Stimulated activated CD8-positive, alpha-beta memory T cell treated with anti-CD3 and anti-CD28 coated beads, Interleukin-7, amount 100 ng/mL, for 4 hours (primary cell): Measurements from ENCODE around the gene TXNDC15.

Source experiments
- DNase-seq, 2 donors: peaks; one replicate each; pipeline ENCODE4 v3.0.0-alpha.2; 2020; ENCODE audit warnings: low read depth in 2 of 2

Gene TXNDC15

DNA sequence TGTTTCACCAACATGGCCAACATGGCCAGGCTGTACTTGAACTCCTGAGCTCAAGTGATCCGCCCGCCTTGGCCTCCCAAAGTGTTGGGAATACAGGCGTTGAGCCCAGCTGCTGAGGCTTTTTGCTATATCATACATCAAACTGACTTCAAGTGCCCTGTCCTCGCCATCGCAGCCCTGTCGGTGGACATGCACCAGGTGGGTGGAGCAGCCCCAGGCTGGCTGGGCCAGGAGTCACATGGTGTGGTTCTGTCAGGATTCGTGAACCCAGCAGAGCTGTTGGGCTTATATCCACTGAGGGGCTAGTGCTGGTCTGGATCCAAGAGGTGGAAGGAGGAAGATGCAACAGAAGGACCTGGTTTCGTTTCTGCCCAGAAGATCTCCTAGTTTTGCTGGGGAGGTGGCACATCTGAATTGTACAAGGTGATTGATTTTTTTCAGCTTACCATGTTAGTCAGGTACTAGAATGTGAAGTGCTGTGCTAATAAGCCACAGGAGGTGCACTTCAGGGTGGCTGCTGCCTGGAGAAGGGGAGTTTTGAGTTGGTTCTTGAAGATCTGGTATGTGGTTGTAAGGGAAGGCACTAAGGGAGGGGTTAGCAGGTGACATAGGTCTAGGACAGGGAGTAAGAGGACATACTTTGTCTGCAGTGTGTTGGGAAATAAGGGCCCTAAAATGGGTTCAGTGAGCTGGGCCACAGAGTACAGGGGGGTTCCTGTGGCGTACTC lies 46.8 kb downstream of the TXNDC15 start:
- DNase-seq = no peak

DNA sequence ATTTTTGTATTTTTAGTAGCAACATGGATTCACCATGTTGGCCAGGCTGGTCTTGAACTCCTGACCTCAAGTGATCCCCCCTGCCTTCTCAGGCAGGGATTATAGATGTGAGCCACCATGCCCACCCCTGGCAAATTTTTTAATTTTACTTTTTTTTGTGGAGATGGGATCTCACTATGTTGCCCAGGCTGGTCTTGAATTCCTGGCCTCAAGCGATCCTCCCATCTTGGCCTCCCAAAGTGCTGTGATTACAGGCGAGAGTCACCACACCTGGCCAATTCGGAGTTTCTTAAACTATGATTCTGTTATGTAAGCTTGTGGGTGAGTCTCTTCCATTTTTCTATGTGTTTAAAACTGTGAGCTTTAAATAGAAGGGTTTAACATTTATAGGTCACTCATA lies 58.3 kb downstream of the TXNDC15 start:
- no peak for DNase-seq

DNA sequence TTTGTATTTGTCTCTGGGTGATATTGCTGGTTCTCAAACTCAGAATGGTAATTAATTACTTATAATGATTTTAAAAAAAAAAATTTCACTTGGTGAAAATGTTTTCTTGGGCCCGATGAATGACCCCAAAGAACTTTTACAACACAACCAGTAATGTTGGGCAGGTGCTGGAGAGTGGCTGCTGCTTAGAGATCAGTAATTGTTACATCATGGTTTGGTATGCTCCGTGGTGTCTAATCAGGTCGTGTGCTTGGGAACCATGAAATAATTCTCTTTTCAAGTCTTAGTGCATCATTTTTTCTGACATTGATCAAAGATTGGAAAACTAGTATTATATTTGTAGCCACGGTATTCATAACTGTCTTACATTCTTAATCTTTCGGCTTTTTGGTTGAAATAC lies 60.0 kb downstream of the TXNDC15 start:
- no peak for DNase-seq

DNA sequence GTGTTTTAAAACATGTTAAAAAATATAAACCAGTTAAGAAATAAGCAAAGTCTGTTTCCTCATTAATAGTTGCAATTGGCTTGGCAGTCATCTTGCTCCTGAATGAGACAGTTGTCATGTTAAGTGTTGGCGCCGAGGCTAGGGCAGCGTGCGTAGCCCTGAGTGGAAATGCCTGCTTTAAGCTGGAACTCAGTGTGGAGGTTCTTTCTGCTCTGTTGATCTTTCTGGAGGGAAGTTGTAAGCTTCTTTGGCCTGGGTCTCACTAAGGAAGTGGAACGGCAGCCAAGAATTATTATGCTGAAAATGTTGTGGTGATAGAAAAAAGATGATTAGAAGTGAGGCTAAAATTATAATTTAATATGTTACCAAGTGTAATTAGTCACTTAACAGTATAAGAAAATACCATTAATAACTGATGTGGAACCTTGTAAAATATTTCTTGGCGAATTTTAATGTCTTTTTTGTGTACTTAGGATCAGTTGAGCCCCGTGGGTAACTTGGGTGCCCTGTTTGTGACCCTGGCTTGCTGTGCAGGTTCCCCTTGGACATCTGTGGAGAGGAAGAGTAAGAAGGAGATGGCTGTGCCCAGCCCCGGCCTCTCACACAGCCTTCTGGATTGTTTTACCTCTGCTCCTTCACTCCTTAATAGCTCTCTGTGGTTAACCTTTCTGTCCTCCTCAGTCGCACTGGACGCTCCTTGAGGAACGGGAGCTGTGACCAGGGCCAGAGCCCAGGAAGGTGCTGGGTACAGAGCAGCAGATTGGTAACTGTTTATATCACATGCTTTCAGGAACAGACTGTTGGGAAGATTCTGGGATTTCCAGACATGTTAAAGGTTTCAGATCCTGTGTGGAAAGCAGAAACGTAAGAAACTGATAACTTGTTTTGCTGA lies 61.8 kb downstream of the TXNDC15 start:
- no peak for DNase-seq

DNA sequence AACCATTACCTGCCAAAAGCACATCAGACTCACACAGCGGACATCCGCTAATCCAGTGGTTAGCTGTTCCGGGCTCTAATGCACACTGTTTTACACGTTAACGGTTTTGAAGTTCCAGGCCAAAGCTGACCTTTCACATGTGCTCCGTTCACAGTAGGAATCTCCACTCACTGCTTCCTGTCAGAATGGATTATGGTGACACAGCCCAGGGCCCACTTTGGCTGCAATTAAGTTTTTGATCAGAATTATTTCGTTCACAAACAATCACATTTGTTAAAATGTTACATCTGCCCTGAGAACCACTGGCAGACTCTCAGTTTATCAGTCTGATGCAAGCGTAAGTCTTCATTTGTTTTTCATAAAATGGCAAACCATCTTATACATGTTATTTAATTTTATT lies 63.4 kb downstream of the TXNDC15 start:
- no peak for DNase-seq

DNA sequence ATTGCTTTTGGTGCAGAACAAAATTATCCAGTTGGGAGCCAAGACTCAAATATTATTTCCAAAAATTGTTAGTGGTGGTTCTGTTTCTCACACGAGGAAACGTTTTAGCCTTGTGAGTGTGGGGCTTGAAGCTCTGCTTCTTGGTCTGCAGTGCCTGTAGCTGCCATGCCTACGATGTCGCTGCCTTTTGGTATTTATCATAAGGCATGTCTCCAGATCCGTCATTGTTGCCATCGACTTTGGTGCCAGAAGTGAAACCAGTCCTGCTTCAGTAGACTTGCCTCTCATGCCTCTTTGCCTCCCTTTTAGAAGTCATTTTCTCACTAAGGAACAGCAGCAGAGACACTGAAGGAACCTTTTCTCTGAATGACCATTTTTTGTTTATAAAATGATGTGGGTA lies 63.9 kb downstream of the TXNDC15 start:
- DNase-seq = no peak

DNA sequence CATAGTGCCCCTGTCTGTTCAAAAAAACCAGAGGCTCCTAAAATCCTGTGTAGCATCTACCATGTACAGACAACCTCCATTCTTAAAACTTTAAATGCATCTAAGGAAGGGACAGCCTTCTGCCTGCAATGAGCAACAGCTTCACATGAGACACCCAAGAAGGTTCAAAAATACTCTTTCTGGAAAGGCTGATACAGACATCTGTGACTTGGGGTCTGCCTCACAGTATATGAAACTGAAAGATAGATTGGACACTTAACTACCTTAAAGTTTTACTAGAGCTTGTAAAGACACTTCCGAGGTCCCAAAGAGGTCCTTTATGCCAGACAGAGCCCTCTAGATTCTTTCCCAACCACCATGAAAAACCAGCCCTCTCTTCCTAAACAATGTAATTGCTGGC lies 65.3 kb downstream of the TXNDC15 start:
- DNase-seq = no peak

DNA sequence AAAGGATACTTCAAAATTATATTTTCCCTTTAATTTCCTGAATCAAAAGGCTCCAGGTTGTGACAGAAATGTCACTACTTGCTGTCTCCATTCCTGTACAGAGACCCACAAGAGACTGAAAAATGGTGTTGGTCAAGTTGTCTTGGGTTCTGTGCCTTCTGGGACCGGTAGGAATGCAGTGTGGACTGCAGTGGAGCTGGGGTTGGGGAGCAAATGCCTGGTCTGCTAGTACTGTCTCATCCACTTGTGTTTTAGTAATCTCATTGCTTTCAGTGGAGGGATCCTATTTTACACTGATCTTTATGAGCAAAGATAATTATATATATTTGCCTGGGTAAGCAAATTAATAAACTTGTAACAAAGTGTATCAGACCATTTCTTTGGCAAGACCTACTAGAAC lies 69.4 kb downstream of the TXNDC15 start:
- DNase-seq = no peak

DNA sequence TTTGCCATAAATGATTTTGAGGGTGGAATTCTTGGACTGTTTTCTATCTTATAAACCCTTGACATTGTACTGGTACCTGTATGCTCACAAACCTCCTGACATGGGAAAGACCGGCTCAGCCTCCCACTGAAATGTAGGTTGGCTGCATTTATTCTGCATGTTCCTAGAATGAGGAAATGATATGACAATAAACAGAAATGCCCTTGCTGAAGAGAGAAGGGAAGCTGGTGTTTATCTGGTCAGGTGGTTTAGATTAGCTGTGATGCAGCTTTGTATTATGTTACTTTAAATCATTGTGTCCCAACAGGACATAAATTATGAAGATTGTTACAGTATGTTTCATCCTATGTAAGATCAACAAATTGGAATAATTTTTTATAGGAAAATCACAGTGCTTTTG lies 70.5 kb downstream of the TXNDC15 start:
- DNase-seq = no peak

DNA sequence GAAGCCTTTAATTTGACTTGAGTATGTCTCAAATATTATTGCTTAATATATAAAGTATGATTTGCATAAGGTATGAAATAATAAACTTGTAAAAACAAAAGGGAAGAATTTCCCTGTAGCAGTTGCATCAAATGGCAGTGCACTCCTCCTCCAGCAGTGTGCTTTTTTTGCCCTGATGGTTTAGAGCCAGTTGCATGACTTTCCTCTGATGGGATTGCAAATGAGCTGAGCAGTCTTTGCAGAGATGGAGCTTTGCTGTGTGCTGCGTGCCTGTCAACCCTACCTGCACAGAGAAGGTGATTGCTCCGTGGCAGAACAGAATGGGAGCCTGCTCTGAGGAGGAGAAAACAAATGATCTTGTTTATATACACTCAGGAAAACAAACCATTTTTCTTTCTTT lies 70.9 kb downstream of the TXNDC15 start:
- DNase-seq = no peak

DNA sequence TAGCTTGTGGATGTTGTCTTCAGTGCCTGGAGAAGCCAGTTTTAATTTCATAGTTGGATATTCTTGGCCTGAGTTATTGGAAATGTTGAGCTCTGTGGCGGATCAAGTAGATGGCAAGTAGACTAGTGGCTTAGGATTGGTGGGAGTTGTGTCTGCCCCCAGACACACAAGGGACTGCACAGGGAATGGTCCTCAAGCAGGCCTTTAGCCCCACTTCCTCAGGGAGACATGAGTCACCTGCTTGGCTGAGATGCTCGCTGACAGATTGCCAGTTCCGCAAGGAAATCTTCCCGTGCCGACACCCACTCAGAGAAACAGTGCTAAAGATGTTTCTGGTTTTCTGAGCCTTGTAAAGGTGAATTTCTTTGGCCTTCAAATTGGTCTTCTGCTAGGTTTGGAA lies 74.7 kb downstream of the TXNDC15 start:
- DNase-seq = no peak

DNA sequence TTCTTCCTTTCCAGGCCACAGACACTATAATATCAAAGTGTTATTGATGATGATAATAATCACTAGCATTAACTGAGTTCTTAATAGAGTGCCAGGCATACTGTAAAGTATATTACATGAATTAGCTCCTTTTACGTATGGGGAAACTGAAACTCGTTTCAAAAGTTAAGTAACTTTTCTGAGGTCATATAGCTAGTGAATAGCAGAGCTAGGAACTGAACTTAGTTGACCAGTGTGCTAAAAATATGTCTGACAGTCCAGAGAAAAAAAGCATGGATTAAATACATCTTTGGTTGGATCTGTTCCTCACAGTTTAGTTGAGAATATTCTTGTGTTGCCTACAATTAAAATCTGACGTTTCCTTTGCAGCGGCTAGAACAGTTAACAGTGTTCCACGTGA lies 75.1 kb downstream of the TXNDC15 start:
- DNase-seq = no peak
